Measurements from ENCODE around the gene C10orf71.
A peak's percentile ranks its signal among the peaks of the same experiment; 100 is the strongest.

Gene C10orf71

DNA sequence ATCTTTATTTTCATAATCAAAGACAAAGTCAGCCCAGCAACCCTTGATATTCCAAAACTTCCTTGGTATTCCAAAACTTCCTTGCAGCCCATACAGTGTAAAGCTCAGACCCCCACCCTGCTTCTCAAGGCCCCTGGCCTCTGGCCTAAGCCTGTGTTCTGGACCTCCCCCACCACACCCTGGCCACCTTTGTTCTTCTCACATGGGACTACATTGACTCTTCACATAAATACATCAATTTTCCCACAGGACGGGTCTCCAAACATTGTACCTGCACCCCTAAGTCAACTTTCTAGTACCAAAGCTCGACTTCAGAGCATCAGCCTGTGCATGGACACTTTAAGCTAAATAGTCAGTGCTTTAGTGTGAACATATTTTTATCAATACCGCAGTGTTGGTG lies 56.3 kb downstream of the C10orf71 start:
- H3K4me3 ChIP-seq (ENCODE audit: low read depth, low read length): no peak overlapping the region
- in situ Hi-C loops (cut with HindIII; ENCODE audit: low sequenced_read_pairs): no loop called here
- TF ChIP-seq, protein P1, sequence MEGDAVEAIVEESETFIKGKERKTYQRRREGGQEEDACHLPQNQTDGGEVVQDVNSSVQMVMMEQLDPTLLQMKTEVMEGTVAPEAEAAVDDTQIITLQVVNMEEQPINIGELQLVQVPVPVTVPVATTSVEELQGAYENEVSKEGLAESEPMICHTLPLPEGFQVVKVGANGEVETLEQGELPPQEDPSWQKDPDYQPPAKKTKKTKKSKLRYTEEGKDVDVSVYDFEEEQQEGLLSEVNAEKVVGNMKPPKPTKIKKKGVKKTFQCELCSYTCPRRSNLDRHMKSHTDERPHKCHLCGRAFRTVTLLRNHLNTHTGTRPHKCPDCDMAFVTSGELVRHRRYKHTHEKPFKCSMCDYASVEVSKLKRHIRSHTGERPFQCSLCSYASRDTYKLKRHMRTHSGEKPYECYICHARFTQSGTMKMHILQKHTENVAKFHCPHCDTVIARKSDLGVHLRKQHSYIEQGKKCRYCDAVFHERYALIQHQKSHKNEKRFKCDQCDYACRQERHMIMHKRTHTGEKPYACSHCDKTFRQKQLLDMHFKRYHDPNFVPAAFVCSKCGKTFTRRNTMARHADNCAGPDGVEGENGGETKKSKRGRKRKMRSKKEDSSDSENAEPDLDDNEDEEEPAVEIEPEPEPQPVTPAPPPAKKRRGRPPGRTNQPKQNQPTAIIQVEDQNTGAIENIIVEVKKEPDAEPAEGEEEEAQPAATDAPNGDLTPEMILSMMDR (IDR thresholded peaks at IDR 0.05; ENCODE audit: low read depth, low read length, missing control alignments): no peak
- no peak for DNase-seq (ENCODE audit: low read depth)

DNA sequence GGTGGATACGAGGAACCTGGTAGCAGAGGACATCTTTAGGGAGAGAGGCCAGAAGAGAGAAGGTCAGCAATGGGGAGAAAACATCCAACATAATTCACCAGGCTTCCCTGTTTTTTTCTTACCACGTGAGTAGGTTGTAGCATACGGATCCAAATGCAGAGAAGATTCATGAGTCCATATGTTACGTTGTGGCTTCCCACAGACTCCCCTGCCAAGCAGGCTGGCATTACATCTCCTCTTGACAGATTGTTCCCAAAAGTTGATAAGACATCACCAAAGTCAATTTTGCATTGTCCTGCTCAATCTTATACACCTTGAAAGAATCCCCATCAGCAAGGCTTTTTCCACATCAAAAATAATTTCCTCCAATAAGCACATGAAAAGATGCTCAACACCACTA lies 57.2 kb downstream of the C10orf71 start:
- TF ChIP-seq, protein P1 (IDR thresholded peaks at IDR 0.05; ENCODE audit: low read depth, low read length, missing control alignments): no peak
- in situ Hi-C loops (cut with HindIII; ENCODE audit: low sequenced_read_pairs): no loop called here
- no peak for DNase-seq (ENCODE audit: low read depth)
- H3K4me3 ChIP-seq (ENCODE audit: low read depth, low read length): no peak overlapping the region

DNA sequence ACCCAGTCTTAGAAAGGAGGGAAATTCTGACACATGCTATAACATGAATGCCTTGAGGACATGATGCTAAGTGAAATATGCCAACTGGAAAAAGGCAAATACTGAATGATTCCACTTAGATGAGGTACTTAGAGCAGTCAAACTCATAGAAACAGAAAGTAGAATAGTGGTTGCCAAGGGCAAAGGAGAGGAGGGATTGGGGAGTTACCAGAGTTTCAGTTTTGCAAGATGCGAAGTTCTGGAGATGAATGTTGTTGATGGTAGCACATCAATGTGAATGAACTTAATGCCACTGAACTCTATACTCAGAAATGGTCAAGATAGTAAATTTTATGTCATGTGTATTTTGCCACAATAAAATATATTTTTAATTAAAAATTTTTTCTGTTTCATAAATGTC lies 58.0 kb downstream of the C10orf71 start:
- in situ Hi-C loops (cut with HindIII; ENCODE audit: low sequenced_read_pairs): no loop called here
- DNase-seq (ENCODE audit: low read depth): no peak
- H3K4me3 ChIP-seq (ENCODE audit: low read depth, low read length): no peak overlapping the region
- TF ChIP-seq, protein P1 (IDR thresholded peaks at IDR 0.05; ENCODE audit: low read depth, low read length, missing control alignments): no peak

DNA sequence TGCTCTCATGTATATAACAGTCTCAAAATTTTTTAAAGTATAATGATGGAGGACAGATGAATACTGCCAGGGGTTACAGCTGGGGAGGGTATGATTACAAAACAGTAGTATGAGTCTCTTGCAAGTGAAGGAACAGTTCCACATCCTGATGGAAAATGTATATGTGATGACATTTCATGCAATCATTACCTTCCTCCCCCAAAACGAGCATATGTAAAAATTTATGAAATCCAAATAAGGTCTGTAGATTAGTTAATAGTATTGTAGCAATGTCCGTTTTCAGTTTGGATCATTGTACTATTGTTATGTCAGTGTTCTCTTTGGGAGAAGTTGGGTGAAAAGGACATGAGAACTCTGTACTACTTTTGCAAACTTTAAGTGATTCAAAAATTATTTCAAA lies 58.9 kb downstream of the C10orf71 start:
- DNase-seq (ENCODE audit: low read depth): no peak
- TF ChIP-seq, protein P1 (IDR thresholded peaks at IDR 0.05; ENCODE audit: low read depth, low read length, missing control alignments): no peak
- H3K4me3 ChIP-seq (ENCODE audit: low read depth, low read length): no peak overlapping the region
- in situ Hi-C loops (cut with HindIII; ENCODE audit: low sequenced_read_pairs): no loop called here

DNA sequence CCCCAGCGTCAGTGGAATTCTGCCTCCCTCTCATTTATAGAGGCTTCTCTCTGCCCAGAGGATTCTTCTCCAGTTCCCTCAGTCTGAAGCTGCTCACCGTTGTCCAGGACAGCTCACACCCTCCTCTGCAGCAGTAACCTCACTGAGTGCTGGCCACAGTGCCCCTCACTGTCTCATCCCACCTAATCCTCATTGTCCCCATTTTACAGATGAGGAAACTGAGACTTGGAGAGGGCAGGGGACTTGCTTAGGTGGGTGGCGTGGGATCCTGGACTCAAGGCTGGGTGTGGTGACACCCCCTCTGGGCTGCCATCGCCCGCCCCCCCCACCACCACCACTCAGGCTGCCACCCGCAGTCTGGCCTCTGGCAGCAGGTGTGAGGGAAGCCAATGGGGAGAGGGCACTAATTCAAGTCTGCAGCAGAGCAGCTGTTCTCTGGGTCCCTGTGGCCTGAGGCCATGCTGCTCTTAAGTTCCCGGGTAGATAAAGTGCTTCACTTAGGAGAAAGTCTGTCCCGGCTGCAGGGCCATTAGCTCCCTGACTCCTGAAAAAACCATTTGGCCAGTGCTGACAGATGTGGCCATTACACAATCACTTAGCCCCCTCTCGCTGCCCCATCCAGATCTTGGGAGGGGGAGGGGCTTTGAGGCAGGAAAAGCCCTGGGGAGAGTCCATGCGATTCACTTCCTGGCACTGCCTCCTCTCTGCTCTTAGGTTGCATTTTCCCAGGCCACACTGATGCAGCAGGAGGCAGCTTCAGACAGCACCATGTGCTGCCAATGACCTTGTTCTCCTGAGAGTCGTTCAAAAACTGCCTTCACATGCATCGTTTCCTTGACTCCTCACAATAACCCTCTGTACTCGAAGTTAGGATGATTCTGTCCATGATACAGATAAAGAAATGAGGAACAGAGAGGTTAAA lies 60.6 kb downstream of the C10orf71 start:
- in situ Hi-C loops (cut with HindIII; ENCODE audit: low sequenced_read_pairs): no loop called here
- H3K4me3 ChIP-seq (ENCODE audit: low read depth, low read length): no peak overlapping the region
- TF ChIP-seq, protein P1 (IDR thresholded peaks at IDR 0.05; ENCODE audit: low read depth, low read length, missing control alignments): no peak
- peak; percentile 24 for DNase-seq (ENCODE audit: low read depth)

DNA sequence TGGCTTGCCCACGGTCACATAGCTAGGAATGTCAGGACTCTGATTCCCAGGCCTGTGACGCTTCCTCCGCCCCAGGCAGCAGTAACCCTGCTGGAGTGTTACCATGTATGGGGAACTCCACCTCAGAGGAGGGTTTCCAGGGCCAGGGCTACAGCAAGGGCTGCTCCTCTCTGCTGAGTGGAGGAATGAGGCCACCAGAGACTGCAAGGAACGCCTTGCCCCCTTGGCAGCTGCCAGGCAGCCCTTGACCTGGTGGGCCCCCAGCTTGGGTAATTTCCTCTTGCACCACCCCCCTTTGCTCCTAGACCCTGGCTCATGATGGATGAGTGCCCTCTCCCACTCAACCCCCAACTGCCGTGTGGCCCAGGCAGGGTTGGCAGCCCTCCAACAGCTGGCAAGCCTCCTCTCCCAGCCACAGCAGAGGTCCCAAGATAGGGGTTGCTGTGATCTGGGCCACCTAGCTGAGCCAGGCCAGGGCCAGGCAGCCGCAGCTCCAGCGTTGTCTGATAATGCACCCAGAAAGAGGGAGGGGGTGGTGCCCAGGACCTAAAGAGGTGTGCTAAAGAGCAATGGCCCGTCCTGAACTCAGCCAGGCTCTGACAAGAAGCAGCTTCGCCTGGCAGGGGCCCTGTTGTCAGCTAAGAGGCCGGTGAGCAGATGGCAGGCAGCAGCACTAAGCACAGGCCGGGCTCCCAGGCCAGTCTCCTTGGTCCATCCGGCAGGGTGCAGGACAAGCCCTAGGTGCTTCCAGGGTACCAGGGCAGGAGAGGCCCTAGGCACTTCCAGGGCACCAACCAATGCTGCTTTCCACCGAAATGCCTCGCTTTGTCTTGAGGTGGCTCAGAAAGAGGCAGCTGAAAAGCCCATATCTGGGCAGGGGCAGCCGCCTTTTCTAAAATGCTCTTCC lies 61.6 kb downstream of the C10orf71 start:
- no peak for DNase-seq (ENCODE audit: low read depth)
- in situ Hi-C loops (cut with HindIII; ENCODE audit: low sequenced_read_pairs): no loop called here
- TF ChIP-seq, protein P1 (IDR thresholded peaks at IDR 0.05; ENCODE audit: low read depth, low read length, missing control alignments): no peak
- no peak overlapping the region for H3K4me3 ChIP-seq (ENCODE audit: low read depth, low read length)
